ENCODE data around the gene CYBA. TPM values are rescaled to one million over a fixed set of nuclear protein-coding genes. Genes with fewer than 3 reads are reported as not detected.

The CYBA gene
- total and polyA plus RNA-seq, 2 donors (not counting 1 experiment from before 2014, with no cell fraction given): 701 to 1,336 TPM

- H3K27ac Mint-ChIP-seq: peak overlapping the region; percentile 98
- H3K36me3 ChIP-seq (replicated peaks in 1 of 2; ENCODE audit: control extremely low read depth in 1 of 2, control insufficient read depth in 1 of 2, extremely low read depth in 1 of 2, insufficient read depth in 2 of 2, low read length in 1 of 2): peaks cover 0 to 33% of the 10 kb centered on the region in 2 experiments
- peaks cover 54% of the 10 kb centered on the region for H3K79me2 ChIP-seq (ENCODE audit: control insufficient read depth, insufficient read depth, low read length)
- no peaks in the 10 kb centered on the region for H3K27me3 Mint-ChIP-seq
- no peaks in the 10 kb centered on the region for H3K27me3 ChIP-seq (replicated peaks in 1 of 4; ENCODE audit: control extremely low read depth in 1 of 4, control insufficient read depth in 3 of 4, insufficient read depth in 4 of 4, low read length in 3 of 4)
- ATAC-seq (ENCODE audit: low read depth) (no peak), DNase-seq (peak; percentile 34)
- TF ChIP-seq EZH2 (IDR thresholded peaks at IDR 0.05; ENCODE audit: borderline replicate concordance, insufficient read depth, low read depth, low read length, poor library complexity, severe bottlenecking) (no peak), CTCF (IDR thresholded peaks at IDR 0.05) (no peak)
- H3K4me1 ChIP-seq (ENCODE audit: control insufficient read depth in 2 of 2, insufficient read depth in 2 of 2, low read length in 2 of 2): peaks cover 38 to 51% of the 10 kb centered on the region in 2 donors
- no peaks in the 10 kb centered on the region for H3K9me3 ChIP-seq (ENCODE audit: control extremely low read depth in 1 of 3, control insufficient read depth in 2 of 3, insufficient read depth in 1 of 3, low read length in 2 of 3)
- peak overlapping the region; percentile 99 for H3K4me2 ChIP-seq (replicated peaks; ENCODE audit: low read depth, low read length, poor library complexity, severe bottlenecking)
- WGBS (ENCODE audit: insufficient coverage): 66% methylated on average over 29 of the region's 29 CpGs
- CTCF ChIA-PET: interaction anchor here (0.7 kb wide), 1 partner anchor 19 kb away, joined by 3 read pairs; no protein-coding TSS in a partner anchor
- peaks cover 41% of the 10 kb centered on the region for H4K20me1 ChIP-seq (ENCODE audit: control insufficient read depth, insufficient read depth, low read length, poor library complexity, severe bottlenecking)
- peak overlapping the region in 4 of 5 experiments; percentile 92 to 98 (median 95) for H3K4me3 ChIP-seq (ENCODE audit: control extremely low read depth in 1 of 5, extremely low read depth in 1 of 5, insufficient read depth in 1 of 5, low read depth in 2 of 5, low read length in 4 of 5)
- peak overlapping the region; percentile 98 to 99 for H3K27ac ChIP-seq (ENCODE audit: low read length in 2 of 2)
- peaks cover 37% of the 10 kb centered on the region for H3K4me1 Mint-ChIP-seq
- peak overlapping the region; percentile 96 for H3K4me3 Mint-ChIP-seq
- H3K9me3 Mint-ChIP-seq (ENCODE audit: insufficient read depth): no peaks in the 10 kb centered on the region
- POLR2A ChIA-PET: interaction anchor here (0.6 to 2.0 kb wide), 4 partner anchors 11 to 151 kb away, joined by 3 to 6 read pairs (median 3); partner anchors contain the start of genes MVD and ZC3H18
- intact Hi-C loops (cut with micrococcal nuclease): loop anchor here (1.0 kb wide), 9 partner anchors 11 to 519 kb away; partner anchors contain the start of genes CDH15, CTU2, IL17C and MVD
- H2AFZ ChIP-seq (ENCODE audit: insufficient read depth, low read depth, low read length, poor library complexity, severe bottlenecking): peak overlapping the region; percentile 59
- peak overlapping the region; percentile 92 for H3K9ac ChIP-seq (ENCODE audit: low read length)
These were observed 1.3 kb upstream of the CYBA start for GRCh38 chr16:88651989-88652761.
